Naive thymus-derived CD4-positive, alpha-beta T cell (primary cell): ENCODE results near the gene GLDN. TPM values are rescaled to one million over a fixed set of nuclear protein-coding genes. Genes with fewer than 3 reads are reported as not detected.
A peak's percentile ranks its signal among the peaks of the same experiment; 100 is the strongest.

Experiments
- ATAC-seq: fragments of 150-1000 bp; cut with Tn5 transposase; 2 replicates; pipeline ENCODE4 v1.10.0; 2021; ENCODE audit warnings: mild to moderate bottlenecking, moderate library complexity
- CTCF ChIA-PET: fragments of 350-600 bp; sonication (Branson Sonifier 250); formaldehyde crosslinking; loops from one replicate; lab custom pipeline; 2021; ENCODE audit warnings: antibody characterized with exemption; lab: Charles Lee
- POLR2A ChIA-PET: fragments of 350-600 bp; sonication (Branson Sonifier 250); formaldehyde crosslinking; loops from one replicate; lab custom pipeline; 2021; ENCODE audit warnings: antibody characterized with exemption, inconsistent platforms; lab: Charles Lee
- DNase-seq, 9 donors: peaks; one replicate each; pipeline versions ENCODE4 v3.0.0 to v3.0.0-alpha.2; 2020 to 2022; ENCODE audit warnings: mixed read lengths in 1 of 9
- H3K27ac ChIP-seq: one replicate; pipeline ENCODE4 v1.7.0; 2013; ENCODE audit warnings: mild to moderate bottlenecking, low read depth, low read length, moderate library complexity
- H3K27me3 ChIP-seq, 2 donors: one replicate each; pipeline ENCODE4 v1.7.0; 2013; ENCODE audit warnings: low read length in 2 of 2, mild to moderate bottlenecking in 2 of 2, moderate library complexity in 2 of 2; ENCODE audit not compliant: control insufficient read depth in 2 of 2, insufficient read depth in 2 of 2
- H3K36me3 ChIP-seq, 3 experiments: 1 replicate in 2 of 3; 2 replicates in 1 of 3; pipeline ENCODE4 v1.7.0; 2013; ENCODE audit warnings: low read length in 3 of 3, mild to moderate bottlenecking in 3 of 3, moderate library complexity in 1 of 3; ENCODE audit not compliant: insufficient read depth in 3 of 3, control insufficient read depth in 2 of 3
- H3K4me1 ChIP-seq, 2 donors: one replicate each; pipeline ENCODE4 v1.7.0; 2013; ENCODE audit warnings: low read length in 2 of 2, mild to moderate bottlenecking in 2 of 2, moderate library complexity in 1 of 2; ENCODE audit not compliant: control insufficient read depth in 2 of 2, insufficient read depth in 2 of 2
- H3K4me3 ChIP-seq: 2 replicates; pipeline ENCODE4 v1.7.0; 2013; ENCODE audit warnings: mild to moderate bottlenecking, low read length
- H3K9me3 ChIP-seq, 3 experiments: 1 replicate in 2 of 3; 2 replicates in 1 of 3; pipeline ENCODE4 v1.7.0; 2013; ENCODE audit warnings: low read length in 3 of 3; ENCODE audit not compliant: control insufficient read depth in 2 of 3
- H3K27ac Mint-ChIP-seq, 9 donors: one replicate each; pipeline ENCODE4 v1.8.0; 2020 to 2022; ENCODE audit warnings: mixed read lengths in 9 of 9, mild to moderate bottlenecking in 8 of 9, moderate library complexity in 5 of 9, inconsistent platforms in 2 of 9
- H3K27me3 Mint-ChIP-seq, 5 donors: one replicate each; pipeline ENCODE4 v1.8.0; 2021 to 2022; ENCODE audit warnings: mixed read lengths in 5 of 5, mild to moderate bottlenecking in 1 of 5
- H3K36me3 Mint-ChIP-seq, 5 donors: one replicate each; pipeline ENCODE4 v1.8.0; 2020 to 2022; ENCODE audit warnings: mixed read lengths in 5 of 5, mild to moderate bottlenecking in 3 of 5, inconsistent platforms in 1 of 5
- H3K4me1 Mint-ChIP-seq, 7 donors: one replicate each; pipeline ENCODE4 v1.8.0; 2020 to 2022; ENCODE audit warnings: mixed read lengths in 7 of 7, mild to moderate bottlenecking in 3 of 7, inconsistent platforms in 1 of 7
- H3K4me3 Mint-ChIP-seq, 10 donors: one replicate each; pipeline ENCODE4 v1.8.0; 2020 to 2022; ENCODE audit warnings: mild to moderate bottlenecking in 10 of 10, mixed read lengths in 10 of 10, moderate library complexity in 6 of 10, inconsistent platforms in 2 of 10
- H3K9me3 Mint-ChIP-seq, 11 donors: one replicate each; pipeline ENCODE4 v1.8.0; 2020 to 2022; ENCODE audit warnings: mixed read lengths in 11 of 11, mild to moderate bottlenecking in 4 of 11, inconsistent platforms in 1 of 11, moderate library complexity in 1 of 11
- intact Hi-C, 2 donors: fragments of 100-400 bp; cut with micrococcal nuclease; formaldehyde crosslinking; loops; one replicate each; pipeline ENCODE4 v1.15.1; 2023
- polyA plus RNA-seq, 2 donors: library from polyadenylated mRNA; unstranded; fragments of 300-500 nt; fragmentation: Illumina TruSeq; gene quantifications; one replicate each; pipeline ENCODE4 v1.2.3, GENCODE V29; 2021
- total RNA-seq, 6 experiments: library from RNA in 5 of 6; stranded (reverse) in 5 of 6; gene quantifications; 1 replicate in 5 of 6; 2 replicates in 1 of 6; pipeline ENCODE4 v1.2.3 and lab custom pipeline; 2021 to 2026

GLDN gene
- total and polyA plus RNA-seq, 7 experiments from 2014 or later, result not detected

- Histone ChIP-seq H3K4me3 (no peak overlapping the region), H3K9me3 (no peaks in the 10 kb centered on the region), H3K4me1 (no peaks in the 10 kb centered on the region), H3K27me3 (no peaks in the 10 kb centered on the region), H3K36me3 (no peaks in the 10 kb centered on the region), H3K27ac (no peak overlapping the region)
- POLR2A ChIA-PET, result no interaction called here
- DNase-seq (no peak), ATAC-seq (no peak)
- intact Hi-C loops, result no loop called here
- Mint-ChIP-seq H3K4me3 (no peak overlapping the region), H3K36me3 (no peaks in the 10 kb centered on the region), H3K9me3 (no peaks in the 10 kb centered on the region), H3K27ac (no peak overlapping the region), H3K27me3 (peaks cover 0 to 5% (median 0%) of the 10 kb centered on the region in 5 donors), H3K4me1 (no peaks in the 10 kb centered on the region)
- CTCF ChIA-PET, result no interaction called here
Observed at GRCh38 chr15:51390241-51390965, 48.9 kb downstream of the GLDN start.

DNA sequence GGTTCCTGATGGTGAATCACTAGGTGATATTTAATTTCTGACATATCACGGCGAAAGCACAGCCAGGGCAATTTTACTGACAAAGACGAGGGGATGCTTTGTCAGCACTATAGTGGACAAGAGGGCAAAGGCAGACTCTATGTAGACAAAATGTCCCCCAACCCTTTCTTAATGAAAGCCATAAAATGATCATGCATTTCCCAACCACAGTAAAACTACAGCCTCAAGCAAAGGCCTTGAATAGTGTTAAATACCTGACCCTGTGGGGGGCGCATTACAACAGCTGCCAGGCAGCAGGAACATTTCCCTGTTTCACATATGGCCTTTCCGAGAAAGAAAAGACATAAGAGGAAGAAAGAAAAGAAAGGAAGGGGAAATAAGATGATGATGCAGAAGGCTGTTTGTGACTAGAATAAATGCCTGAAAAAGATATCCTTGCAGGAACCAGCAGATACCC, 49.5 kb downstream of the GLDN start:
- no peaks in the 10 kb centered on the region for H3K9me3 ChIP-seq
- no peaks in the 10 kb centered on the region for H3K36me3 Mint-ChIP-seq
- ChIA-PET CTCF (no interaction called here), POLR2A (no interaction called here)
- no peaks in the 10 kb centered on the region for H3K36me3 ChIP-seq
- H3K27me3 ChIP-seq, result no peaks in the 10 kb centered on the region
- no peak overlapping the region for H3K27ac Mint-ChIP-seq
- ATAC-seq (no peak), DNase-seq (no peak)
- intact Hi-C loops, result no loop called here
- H3K9me3 Mint-ChIP-seq, result no peaks in the 10 kb centered on the region
- H3K27ac ChIP-seq, result no peak overlapping the region
- peaks cover 0 to 3% (median 0%) of the 10 kb centered on the region in 5 donors for H3K27me3 Mint-ChIP-seq
- no peaks in the 10 kb centered on the region for H3K4me1 Mint-ChIP-seq
- no peak overlapping the region for H3K4me3 Mint-ChIP-seq
- H3K4me1 ChIP-seq, result no peaks in the 10 kb centered on the region
- no peak overlapping the region for H3K4me3 ChIP-seq

DNA sequence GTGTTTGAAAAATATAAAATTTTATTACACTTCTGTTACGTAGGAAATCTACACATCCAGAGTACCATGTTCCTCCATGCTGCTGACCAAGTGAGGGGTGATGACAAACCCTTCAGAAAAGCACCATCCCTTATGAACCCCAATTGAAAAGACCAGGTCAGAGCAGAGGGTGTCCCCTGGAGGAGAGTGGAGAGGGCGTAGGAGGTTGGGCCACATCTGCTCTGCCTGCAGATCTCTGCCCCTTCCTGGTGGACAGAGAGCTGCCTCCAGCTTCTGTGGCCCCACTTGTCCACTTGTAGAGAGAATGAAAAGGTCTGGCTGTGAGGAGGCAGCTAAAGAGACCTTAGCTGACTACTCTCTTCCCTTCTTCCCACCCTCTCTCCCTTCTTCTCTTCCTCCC, 55.5 kb downstream of the GLDN start:
- no peaks in the 10 kb centered on the region for H3K4me1 Mint-ChIP-seq
- Histone ChIP-seq H3K4me3 (no peak overlapping the region), H3K9me3 (no peaks in the 10 kb centered on the region), H3K4me1 (no peaks in the 10 kb centered on the region), H3K27ac (no peak overlapping the region), H3K27me3 (no peaks in the 10 kb centered on the region), H3K36me3 (no peaks in the 10 kb centered on the region)
- CTCF ChIA-PET, result no interaction called here
- peaks cover 0 to 7% (median 3%) of the 10 kb centered on the region in 5 donors for H3K27me3 Mint-ChIP-seq
- POLR2A ChIA-PET, result no interaction called here
- DNase-seq (no peak), ATAC-seq (no peak)
- no peak overlapping the region for H3K27ac Mint-ChIP-seq
- H3K36me3 Mint-ChIP-seq, result no peaks in the 10 kb centered on the region
- no peak overlapping the region for H3K4me3 Mint-ChIP-seq
- no peaks in the 10 kb centered on the region for H3K9me3 Mint-ChIP-seq
- intact Hi-C loops, result no loop called here

DNA sequence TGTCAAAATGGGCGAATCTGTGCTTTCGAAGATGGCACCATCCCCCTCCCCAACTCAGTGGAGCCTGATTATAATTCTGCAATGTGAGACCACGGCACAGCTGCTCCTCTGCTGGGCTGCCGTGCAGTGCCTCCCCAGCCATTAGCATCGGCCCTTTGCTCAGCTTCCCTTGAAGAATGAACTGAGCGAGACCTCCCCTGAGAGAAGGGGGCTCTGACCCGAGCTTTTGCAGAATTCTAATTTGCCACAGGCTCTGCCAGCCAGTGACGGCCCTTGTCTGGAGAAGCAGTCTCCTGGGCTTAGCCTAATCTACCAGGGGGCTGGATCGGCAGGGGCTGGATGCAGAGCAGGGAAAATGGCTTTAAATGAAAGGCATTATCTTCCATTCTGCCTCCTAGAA, 57.2 kb downstream of the GLDN start:
- intact Hi-C loops, result no loop called here
- ChIA-PET POLR2A (no interaction called here), CTCF (no interaction called here)
- H3K36me3 ChIP-seq, result no peaks in the 10 kb centered on the region
- Mint-ChIP-seq H3K27ac (no peak overlapping the region), H3K4me3 (no peak overlapping the region), H3K27me3 (peaks cover 0 to 19% (median 11%) of the 10 kb centered on the region in 5 donors), H3K9me3 (no peaks in the 10 kb centered on the region), H3K4me1 (no peaks in the 10 kb centered on the region), H3K36me3 (no peaks in the 10 kb centered on the region)
- H3K4me3 ChIP-seq, result no peak overlapping the region
- no peaks in the 10 kb centered on the region for H3K4me1 ChIP-seq
- ATAC-seq, result no peak
- H3K27me3 ChIP-seq, result no peaks in the 10 kb centered on the region
- DNase-seq, result no peak
- no peaks in the 10 kb centered on the region for H3K9me3 ChIP-seq
- H3K27ac ChIP-seq, result no peak overlapping the region

DNA sequence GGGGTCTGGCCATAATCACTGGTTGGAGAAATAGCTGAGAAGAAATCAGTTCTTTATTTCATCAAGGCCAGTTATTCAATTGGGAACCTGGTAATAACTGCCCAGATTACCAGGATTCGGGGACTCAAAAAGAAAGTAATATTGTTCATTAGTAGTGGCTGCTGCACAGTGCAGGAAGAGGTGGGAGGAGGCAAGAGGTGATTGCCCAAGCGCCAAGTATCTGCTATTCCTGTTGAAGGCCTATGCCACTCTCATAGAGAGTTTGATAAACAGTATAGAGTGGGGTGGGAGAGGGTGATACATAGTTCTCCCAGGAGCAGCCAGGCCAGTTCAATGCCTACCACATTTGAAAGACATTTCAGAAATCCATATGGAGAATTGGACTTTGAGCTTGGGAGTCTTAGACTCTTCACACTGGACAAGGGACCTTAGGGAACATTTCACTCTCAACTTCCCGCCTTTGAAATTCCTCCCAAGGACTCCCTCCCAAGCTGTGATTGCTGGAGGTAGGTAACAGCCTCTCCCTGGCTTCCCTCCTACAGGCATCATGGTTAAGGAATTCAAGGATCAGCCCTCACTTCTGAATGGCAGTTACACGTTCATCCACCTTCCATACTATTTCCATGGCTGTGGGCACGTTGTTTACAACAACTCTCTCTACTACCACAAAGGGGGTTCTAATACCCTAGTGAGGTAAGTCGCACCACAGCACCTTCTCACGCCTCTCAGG, 59.8 kb downstream of the GLDN start:
- Mint-ChIP-seq H3K36me3 (no peaks in the 10 kb centered on the region), H3K27me3 (peaks cover 5 to 33% (median 23%) of the 10 kb centered on the region in 5 donors), H3K4me3 (no peak overlapping the region), H3K9me3 (no peaks in the 10 kb centered on the region), H3K27ac (no peak overlapping the region), H3K4me1 (no peaks in the 10 kb centered on the region)
- H3K4me3 ChIP-seq, result no peak overlapping the region
- H3K36me3 ChIP-seq, result no peaks in the 10 kb centered on the region
- POLR2A ChIA-PET, result no interaction called here
- no peaks in the 10 kb centered on the region for H3K27me3 ChIP-seq
- intact Hi-C loops, result loop anchor here in 1 of 2 donors (5.0 kb wide), 1 partner anchor 239 kb away; no protein-coding TSS in a partner anchor
- DNase-seq (no peak), ATAC-seq (no peak)
- no peaks in the 10 kb centered on the region for H3K4me1 ChIP-seq
- CTCF ChIA-PET, result no interaction called here
- H3K27ac ChIP-seq, result no peak overlapping the region
- H3K9me3 ChIP-seq, result no peaks in the 10 kb centered on the region

- no peak overlapping the region for H3K27ac ChIP-seq
- H3K27me3 Mint-ChIP-seq, result peaks cover 8 to 35% (median 26%) of the 10 kb centered on the region in 5 donors
- no peak overlapping the region for H3K4me3 Mint-ChIP-seq
- H3K36me3 Mint-ChIP-seq, result no peaks in the 10 kb centered on the region
- no peaks in the 10 kb centered on the region for H3K27me3 ChIP-seq
- no peaks in the 10 kb centered on the region for H3K9me3 ChIP-seq
- H3K27ac Mint-ChIP-seq, result no peak overlapping the region
- POLR2A ChIA-PET, result no interaction called here
- CTCF ChIA-PET, result no interaction called here
- no peak for DNase-seq
- H3K4me1 ChIP-seq, result no peaks in the 10 kb centered on the region
- H3K9me3 Mint-ChIP-seq, result no peaks in the 10 kb centered on the region
- H3K36me3 ChIP-seq, result no peaks in the 10 kb centered on the region
- no peak overlapping the region for H3K4me3 ChIP-seq
- H3K4me1 Mint-ChIP-seq, result no peaks in the 10 kb centered on the region
- peak; percentile 57 for ATAC-seq
- intact Hi-C loops, result loop anchor here in 1 of 2 donors (5.0 kb wide), 1 partner anchor 240 kb away; no protein-coding TSS in a partner anchor
Observed at GRCh38 chr15:51401872-51402517, 60.5 kb downstream of the GLDN start.
